Stimulated activated CD4-positive, alpha-beta T cell treated with anti-CD3 and anti-CD28 coated beads, Interleukin-2, amount 100 ng/mL, for 48 hours (primary cell): ENCODE measurements around the gene MAGEA4.
"Not testable (repeated sequence)": the region's sequence is repeated elsewhere in the genome, so short reads cannot be mapped to it uniquely, and the experiment has no call there.

Experiments
- DNase-seq, 2 donors: peaks; one replicate each; pipeline ENCODE4 v3.0.0-alpha.2; 2020

The MAGEA4 gene, protein sequence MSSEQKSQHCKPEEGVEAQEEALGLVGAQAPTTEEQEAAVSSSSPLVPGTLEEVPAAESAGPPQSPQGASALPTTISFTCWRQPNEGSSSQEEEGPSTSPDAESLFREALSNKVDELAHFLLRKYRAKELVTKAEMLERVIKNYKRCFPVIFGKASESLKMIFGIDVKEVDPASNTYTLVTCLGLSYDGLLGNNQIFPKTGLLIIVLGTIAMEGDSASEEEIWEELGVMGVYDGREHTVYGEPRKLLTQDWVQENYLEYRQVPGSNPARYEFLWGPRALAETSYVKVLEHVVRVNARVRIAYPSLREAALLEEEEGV

DNA sequence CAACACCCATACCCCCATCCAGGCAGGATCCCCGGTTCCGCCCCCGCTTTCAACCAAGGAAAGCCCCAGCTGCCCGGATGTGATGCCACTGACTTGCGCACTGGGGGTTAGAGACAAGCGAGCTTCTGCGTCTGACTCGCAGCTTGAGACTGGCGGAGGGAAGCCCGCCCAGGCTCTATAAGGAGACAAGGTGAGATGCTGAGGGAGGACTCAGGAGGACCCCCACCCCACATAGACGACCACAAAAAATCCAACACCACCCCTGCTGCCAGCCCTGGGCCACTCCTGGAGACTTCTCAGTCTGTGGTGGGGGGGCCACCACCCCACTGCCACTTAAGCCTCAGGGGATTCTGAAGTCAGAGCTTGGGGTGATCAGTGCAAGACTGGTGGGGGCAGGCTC lies at the start of gene MAGEA4:
Gene MAGEA4, plus strand, starts transcription at position 110 of the 400 bp plus-strand sequence. CDS start 10,776 bp downstream, outside the sequence.
- DNase-seq, result no peak

DNA sequence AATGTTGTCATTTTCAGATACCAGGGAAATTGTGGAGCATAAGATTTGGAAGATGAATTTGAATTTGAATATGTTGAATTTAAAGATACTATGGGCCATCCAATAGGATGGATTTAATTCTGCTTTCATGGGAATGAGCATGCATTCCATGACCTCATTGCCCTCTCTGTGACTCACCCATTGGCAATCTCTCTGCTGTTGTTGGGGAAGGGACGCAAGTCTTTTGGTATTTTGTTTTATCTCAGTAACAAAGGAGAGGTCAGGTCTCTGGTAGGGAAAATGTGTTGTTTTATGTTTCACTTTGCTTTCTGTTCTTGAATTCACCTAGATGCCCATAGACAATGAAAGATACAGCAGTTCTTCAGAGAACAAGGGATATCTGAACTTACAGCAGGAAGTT lies 42.1 kb upstream of the MAGEA4 start:
- DNase-seq, result no peak

DNA sequence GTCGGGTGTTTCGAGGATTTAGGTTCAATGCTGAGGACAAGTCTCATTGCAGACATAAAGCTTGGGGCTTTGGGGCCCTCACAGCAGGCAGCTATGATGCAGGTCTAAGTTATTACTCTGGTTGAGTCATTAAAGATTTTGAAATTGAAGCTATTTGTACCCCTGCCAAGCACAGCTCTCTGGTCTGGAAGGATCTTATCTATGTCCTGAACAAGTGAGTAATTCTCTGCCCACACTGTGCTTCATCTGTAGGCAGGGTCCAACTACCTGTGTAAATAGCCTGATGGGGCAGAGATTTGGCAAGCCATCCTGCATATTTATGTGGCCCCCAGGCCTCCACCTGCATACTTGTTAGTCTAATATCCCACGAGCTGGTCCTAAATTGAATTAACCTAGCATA lies 41.4 kb upstream of the MAGEA4 start:
- DNase-seq, result no peak

DNA sequence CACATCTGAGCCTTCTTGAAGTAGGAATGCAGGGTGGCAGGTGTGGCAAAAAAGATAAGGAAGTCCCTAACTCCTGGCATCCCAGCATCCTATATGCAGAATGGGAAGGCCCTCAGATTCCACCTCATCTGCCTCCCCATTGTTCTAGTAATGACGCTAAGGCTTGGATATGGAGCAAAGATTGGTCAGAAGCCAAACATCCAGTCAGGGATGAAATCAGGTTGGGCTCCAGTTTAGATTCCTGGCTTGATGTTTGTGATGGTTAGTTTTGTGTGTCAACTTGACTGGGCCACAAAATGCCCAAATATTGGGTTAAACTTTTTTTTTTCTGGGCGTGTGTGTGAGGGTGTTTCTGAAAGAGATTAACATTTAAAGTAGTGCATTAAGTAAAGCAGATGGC lies 39.6 kb upstream of the MAGEA4 start:
- no peak for DNase-seq

DNA sequence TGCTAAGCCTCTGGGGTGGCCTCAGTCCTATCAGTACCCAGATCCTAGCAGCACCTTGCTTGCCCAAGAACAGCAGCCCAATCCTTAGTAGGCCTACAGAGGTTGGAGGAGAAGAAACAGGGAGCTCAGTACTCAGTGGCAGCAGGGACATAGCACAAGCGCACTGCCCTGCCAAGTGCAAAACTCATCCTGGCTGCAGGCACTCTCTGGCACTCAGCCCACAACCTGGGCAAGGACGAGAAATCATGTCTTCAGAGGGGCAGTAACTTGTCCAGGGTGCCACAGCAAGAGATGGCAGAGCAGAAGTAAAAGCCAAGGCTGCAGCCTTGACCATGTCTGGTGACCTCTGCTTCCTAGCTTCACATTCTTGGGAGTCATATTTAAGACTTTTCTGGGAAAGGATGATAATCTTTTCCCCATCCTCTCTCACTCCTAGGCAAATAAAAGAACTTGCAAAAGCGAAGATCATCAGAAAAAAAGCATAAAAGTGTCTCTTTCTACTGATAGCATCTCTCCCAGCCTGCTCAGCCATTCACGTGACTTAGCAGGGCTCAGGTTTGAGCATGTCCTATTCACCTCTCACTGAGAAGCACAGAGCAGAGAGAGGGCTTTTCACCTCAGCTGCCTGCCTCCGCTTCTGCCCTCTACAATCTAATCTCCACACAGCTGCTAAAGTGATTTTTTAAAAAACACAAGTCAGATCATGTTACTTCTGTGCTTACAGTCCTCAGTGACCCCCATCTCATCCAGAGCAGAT lies 37.2 kb upstream of the MAGEA4 start:
- DNase-seq, result no peak

DNA sequence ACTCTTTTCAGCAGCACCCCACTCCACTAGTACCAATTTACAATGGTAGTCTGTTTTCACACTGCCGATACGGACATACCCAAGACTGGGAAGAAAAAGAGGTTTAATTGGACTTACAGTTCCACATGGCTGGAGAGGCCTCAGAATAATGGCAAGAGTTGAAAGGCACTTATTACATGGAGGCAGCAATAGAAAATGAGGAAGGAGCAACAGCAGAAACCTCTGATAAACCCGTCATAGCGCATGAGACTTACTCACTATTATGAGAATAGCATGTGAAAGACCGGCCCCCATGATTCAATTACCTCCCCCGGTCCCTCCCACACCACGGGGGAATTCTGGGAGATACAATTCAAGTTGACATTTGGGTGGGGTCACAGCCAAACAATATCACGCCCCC lies 34.1 kb upstream of the MAGEA4 start:
- no peak for DNase-seq

DNA sequence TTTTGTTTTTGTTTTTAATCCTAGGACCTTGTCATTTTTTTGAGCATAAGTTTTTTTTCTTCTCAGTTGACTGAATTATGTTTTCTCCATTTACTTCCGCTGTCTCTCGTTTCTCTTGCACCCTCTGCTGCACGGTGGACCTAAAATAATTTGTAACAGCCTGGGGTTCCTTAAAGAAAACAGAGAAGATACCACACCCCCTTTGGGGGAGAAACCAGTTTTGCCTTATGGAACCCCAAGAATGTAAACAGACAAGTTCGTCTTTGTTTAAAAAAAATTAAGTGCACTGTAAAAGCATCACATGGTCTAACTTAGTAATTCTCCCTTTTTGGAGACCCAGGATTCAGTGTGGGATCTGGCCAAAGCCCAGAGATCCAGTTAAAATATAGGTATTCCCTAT lies 32.8 kb upstream of the MAGEA4 start:
- no peak for DNase-seq

DNA sequence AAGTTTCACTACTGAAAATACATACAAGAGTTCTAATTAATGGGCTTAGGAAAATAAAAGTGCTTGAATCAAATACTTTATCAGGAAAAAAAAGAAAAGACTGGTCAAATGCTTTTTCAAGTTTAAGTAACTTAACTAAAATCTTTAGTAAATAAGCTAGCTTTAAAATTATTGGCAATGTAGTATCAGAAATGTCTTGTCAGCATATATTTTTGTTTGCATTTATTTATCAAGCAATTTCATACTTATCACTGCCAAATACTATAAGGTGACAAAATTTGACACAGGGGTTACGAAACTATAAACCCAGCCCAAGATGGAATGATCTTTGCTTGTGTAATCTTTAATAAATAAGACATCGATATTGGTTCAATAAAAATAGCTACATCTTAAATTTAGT lies 31.8 kb upstream of the MAGEA4 start:
- no peak for DNase-seq

DNA sequence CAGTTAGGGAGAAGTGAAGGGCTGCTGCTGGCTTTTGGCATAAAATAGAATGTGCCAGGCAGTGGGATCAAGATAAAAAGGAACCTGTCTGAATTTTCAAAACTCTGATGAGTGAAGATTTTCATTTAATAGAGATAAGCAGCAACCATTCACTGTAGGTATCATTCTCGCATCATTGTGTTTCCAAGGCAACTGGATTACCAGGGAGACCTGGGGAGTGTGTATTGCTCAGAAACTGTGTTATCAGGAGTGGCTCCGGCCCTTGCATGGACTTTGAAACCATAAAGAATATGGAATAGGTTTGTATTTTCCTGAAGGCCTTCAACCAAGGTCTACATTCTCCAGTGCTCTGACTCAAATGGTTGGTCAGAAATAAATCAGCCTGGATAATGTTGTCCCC lies 23.3 kb upstream of the MAGEA4 start:
- DNase-seq, result no peak

DNA sequence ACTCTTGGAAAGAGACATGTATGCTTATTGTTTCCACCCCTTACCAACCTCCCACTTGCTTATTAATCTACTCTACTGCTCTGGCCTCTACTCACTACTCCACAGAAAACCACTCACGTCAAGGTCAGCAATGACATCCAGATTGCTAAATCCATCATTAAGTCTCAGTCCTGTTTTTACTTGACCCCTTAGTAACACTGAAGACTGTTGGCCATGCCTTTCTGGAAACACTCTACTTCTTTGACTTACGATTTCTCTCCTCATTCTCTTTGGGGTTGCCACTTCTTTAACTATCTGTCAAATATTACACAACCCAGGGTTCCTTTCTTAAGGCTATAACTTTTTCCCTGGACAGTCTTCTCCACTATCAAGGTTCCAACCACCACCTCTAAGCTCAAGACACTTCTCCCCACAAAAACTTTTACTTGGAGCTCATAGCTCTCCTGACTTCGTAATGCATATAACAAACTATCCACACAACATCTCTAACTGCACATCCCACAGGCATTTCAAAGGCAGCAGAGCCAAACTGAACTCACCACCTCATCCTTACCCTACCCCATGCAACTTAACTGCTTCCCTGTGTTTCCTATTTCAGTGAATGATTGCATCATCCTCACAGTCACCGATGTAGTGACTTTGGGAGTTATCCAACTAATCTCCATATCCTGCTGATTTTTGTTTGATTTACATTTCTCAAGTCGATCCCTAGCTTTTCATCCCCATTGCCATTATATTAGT lies 15.8 kb upstream of the MAGEA4 start:
- no peak for DNase-seq

DNA sequence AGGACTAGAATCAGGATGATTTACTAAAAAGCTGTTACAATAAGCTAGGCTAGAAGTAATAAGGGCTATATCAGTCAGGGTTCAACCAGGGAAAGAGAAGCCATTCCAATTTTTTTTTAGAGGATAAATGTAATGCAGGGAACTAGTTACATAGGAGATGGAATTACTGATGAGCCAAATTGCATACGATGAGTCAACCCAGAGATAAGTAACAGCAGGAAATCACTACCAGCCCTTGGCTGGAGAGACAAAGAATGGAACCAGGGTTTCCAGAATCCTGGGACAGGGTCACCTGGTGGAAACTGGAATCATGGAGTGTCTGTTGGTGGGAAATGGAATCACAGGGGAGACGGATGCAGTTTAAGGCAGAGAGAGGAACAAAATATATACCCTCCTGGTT lies 13.1 kb upstream of the MAGEA4 start:
- no peak for DNase-seq

DNA sequence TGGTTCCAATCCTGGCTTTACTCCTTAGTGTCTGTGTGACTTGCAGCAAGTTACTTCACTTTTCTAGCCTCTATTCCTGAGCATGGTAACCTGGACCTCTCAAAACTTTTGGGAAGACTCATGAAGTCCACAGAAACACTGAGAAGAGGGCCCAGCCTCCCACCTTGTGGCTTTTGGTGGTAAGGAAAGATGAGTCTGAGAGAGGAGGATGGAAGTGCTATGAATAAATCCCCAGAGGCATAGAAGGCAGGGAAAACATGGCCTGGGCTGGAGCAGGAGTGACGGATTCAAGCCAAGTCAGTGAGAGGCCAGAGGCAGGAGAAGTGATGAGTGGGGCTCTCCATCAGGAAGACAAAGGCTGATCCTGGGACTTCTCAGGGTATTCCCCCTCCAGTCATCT lies 10.9 kb upstream of the MAGEA4 start:
- no peak for DNase-seq

DNA sequence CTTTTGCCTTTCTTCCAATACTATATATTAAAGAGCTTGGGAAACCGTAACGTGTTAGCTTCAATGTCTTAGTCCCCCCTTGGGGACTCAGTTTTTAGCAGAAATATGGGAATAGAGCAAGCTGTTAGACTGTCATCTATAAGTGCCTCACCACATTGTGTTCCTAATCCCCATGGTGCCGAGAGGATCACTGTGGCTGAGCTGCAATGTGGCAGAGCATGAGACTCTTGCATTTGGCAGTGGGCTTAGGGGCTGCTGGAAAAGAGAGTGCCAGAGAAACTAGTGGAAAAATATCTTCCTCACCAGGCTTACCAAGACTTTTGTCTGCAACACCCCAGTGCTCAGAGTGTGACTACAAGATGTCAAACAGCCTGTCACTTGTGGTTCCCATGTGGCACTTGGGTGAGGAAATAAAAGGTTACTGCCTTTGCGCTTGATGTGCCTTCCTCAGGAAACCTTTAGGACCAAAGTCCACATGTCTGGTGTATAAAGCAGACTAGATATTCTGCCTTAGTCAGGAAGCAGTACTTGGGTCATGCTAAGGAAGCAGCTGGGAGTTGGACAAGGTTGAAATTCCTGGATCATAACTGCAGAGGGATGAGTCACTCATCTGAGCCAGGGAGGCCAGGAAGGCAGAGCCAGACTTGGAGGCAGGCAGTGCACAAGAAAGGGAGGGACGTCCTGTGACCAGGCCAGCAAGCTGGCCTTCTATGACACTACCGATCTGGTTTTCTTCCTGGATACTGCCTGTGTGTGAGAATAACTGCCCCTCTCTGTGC lies 9.7 kb upstream of the MAGEA4 start:
- no peak for DNase-seq

DNA sequence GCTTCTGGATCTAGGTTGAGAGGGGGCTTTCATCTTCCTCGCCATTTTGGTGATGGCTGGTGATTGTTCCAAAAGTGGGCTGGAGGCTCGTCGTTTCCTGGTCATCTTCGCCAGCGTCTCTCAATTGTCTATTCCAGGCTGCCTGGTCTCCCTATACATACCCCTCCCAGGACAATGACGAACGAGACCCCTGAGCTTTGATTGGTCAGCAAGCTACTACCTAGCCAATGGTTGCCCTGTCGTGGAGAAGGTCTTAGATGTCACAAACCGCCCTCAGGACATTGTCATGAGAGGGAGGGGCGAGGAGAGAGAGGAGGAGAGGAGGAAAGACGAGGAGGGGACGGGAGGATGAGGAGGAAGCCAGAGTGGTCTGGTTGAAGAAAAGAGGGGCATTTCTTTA lies 7.7 kb upstream of the MAGEA4 start:
- no peak for DNase-seq

DNA sequence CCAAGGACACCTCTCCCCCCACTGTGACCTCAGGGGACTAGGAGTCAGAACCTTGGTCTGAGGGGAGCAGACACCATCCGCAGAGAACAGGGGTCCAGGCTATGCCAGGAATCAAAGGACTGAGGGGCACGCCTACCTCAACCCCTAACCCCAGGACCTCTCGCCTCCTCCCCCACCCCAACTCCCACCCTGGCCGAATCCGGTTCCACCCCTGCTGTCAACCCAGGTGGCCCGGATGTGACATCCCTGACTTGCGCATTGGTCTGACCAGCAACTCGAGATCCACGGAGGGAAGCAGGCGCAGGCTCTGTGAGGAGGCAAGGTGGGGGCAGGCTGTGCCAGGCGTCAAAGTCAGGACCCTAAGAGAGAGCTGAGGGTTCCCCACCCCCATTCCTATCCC lies 468 bp upstream of the MAGEA4 start:
- DNase-seq, result no peak

DNA sequence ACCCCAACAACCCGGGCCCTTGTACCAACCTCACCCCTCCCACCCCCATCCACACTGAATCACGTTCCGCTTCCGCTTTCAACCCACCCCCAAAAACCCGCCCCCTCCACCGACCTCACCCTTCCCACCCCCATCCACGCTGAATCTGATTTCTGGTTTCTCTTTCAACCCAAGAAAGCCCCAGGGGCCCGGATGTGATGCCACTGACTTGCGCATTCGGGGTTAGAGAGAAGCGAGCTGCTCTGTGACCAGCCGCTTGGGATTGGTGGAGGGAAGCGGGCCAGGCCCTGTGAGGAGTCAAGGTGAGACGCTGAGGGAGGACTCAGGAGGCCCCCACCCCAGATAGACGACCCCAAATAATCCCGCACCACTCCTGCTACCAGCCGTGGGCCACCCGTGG lies 6.0 kb downstream of the MAGEA4 start:
- DNase-seq, result not testable (repeated sequence)

DNA sequence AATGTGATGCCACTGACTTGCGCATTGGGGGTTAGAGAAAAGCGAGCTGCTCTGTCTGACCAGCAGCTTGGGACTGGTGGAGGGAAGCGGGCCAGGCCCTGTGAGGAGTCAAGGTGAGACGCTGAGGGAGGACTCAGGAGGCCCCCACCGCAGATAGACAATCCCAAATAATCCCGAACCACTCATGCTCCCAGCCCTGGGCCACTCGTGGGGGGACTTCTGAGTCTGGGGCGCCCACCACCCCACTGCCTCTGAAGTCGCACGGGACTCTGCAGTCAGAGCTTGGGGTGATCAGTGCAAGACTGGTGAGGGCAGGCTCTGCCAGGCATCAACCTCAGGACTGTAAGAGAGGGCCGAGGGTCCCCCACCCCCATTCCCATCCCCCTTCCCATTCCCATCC lies 6.9 kb downstream of the MAGEA4 start:
- DNase-seq, result no peak

DNA sequence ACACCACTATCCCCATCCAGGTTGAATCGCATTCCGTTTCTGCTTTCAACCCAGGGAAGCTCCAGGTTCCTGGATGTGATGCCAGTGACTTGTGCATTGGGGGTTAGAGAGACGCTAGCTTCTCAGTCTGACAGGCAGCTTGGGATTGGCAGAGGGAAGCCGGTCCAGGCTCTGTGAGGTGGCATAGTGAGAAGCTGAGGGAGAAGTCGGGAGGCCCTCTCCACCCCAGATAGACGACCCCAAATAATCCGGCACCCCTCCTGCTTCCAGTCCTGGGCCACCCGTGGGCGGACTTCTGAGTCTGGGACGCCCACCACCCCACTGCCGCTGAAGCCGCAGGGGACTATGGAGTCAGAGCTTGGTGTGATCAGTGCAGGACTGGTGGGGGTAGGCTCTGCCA lies 7.4 kb downstream of the MAGEA4 start:
- no peak for DNase-seq

DNA sequence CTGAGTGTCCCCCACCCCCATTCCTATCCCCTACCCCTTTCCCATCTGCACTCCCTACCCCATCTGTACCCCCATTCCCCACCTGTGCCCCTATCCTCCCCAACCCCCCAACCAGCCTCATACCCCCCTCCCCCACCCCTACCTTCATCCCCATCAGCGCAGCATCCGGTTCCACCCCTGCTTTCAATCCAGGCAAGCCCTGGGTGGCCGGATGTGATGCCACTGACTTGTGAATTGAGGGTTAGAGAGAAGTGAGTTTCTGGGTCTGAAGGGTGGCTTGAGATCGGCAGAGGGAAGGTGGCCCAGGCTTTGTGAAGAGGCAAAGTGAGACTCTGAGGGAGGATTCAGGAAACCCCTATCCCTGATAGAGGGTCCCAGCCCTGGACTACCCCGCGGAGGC lies 7.8 kb downstream of the MAGEA4 start:
- DNase-seq, result no peak

DNA sequence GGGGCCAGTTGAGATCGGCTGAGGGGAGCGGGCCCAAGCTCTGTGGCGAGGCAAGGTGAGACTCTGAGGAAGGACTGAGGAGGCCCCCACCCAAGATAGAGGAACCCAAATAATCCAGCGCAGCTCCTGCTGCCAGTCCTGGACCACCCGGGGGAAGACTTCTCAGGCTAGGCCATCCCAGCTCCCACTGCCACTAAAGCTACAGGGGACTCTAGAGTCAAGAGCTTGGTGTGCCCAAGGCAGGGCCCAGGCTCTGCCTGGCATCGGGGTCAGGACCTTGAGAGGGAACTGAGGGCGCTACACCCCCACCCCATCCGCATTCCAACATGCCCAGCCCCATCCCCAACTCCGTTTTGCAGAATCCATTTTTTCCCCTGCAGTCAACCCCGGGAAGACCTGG lies 8.6 kb downstream of the MAGEA4 start:
- no peak for DNase-seq

DNA sequence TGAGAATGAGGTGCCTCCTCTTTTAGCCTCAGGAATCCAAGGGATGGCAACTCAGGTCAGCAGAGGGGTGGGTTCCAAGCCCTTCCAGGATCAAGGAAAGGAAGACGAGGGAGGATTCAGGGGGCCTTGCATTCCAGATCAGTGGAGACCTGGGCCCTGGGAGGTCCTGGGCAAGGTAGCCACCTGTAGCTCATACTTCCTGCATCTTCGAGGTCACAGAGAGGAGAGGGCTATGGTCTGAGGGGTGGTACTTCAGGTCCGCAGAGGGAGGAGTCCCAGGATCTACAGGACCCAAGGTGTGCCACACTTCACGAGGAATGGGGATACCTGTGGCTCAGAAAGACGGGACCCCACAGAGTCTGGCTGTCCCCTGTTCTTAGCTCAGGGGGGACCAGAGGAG lies 9.2 kb downstream of the MAGEA4 start:
- no peak for DNase-seq

DNA sequence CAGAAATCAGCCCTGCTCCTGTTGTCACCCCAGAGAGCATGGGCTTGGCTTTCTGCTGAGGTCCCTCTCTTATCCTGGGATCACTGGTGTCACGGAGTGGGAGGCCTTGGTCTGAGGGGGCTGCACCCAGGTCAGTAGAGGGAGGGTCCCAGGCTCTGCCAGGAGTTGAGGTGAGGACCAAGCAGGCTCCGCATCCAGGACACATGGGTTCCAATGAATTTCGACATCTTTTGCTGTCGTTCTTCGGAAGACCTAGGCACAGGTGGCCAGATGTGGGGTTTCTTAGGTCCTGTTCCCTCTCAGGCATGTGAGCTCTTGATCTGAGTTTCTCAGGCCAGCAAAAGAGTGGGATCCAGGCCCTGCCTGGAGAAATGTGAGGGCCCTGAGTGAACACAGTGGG lies 10.0 kb downstream of the MAGEA4 start:
- no peak for DNase-seq

DNA sequence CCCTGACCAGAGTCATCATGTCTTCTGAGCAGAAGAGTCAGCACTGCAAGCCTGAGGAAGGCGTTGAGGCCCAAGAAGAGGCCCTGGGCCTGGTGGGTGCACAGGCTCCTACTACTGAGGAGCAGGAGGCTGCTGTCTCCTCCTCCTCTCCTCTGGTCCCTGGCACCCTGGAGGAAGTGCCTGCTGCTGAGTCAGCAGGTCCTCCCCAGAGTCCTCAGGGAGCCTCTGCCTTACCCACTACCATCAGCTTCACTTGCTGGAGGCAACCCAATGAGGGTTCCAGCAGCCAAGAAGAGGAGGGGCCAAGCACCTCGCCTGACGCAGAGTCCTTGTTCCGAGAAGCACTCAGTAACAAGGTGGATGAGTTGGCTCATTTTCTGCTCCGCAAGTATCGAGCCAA lies 11.0 kb downstream of the MAGEA4 start:
- DNase-seq, result no peak
